CD1c-positive myeloid dendritic cell (primary cell): ENCODE data around the gene AGBL4.
"Not testable (repeated sequence)": the region's sequence is repeated elsewhere in the genome, so short reads cannot be mapped to it uniquely, and the experiment has no call there.

Experiments
- DNase-seq: peaks from one replicate; pipeline ENCODE4 v3.0.0-alpha.2; 2016; ENCODE audit errors: extremely low spot score

The AGBL4 gene

DNA sequence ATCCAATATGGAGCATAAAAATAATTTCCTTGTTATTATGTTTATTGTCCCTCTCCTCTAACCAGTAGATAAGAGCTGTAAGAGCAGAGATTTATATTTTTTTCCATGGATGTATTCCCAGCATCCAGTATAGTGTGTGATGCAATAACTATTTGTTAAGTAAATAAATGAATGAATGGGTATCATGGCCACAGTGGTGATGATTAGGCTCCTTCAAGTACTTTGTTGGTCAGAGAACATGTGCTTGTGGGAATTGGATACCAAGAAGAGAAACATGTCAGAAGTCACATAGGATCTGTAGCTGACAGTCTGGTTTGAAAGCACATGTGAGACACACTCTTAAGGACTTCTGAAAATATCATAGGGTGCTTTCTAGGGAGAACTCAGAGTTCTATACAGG lies 588.5 kb downstream of the AGBL4 start:
- DNase-seq, result no peak

GRCh38 chr1:49424782-49425181 lies 599.0 kb downstream of the AGBL4 start:
- no peak for DNase-seq

DNA sequence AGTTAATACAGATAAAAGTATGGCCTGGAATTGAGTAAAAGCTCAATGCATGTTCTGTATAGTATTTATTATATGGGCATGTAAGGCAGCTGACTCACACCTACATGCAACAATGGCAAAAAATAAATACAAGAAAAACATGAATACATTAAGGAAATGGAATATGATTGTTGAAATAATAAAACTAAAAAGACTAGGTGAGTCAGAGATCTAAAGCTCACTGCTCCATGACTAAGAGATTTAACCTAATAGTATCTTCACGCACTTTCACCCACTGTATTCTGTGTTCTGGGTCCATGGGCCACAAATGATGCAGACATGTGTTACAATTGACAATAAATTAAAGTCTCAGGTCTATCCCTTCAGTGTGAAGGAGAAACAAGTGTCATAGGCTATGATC lies 607.0 kb downstream of the AGBL4 start:
- no peak for DNase-seq

DNA sequence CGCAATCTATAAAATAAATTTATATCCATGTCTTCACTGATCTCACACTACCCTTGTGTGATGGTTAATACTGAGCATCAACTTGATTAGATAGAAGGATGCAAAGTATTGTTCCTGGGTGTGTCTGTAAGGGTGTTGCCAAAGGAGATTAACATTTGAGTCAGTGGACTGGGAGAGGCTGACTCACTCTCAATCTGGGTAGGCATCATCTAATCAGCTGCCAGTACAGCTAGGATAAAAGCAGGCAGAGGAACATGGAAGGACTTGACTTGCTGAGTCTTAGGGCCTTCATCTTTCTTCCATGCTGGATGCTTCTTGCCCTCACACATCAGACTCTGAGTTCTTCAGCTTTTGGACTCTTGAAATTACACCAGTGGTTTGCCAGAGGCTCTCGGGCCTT lies 615.4 kb downstream of the AGBL4 start:
- no peak for DNase-seq

GRCh38 chr1:49397086-49397485 lies 626.7 kb downstream of the AGBL4 start:
- DNase-seq, result no peak

GRCh38 chr1:49394200-49394599 lies 629.6 kb downstream of the AGBL4 start:
- DNase-seq, result no peak

DNA sequence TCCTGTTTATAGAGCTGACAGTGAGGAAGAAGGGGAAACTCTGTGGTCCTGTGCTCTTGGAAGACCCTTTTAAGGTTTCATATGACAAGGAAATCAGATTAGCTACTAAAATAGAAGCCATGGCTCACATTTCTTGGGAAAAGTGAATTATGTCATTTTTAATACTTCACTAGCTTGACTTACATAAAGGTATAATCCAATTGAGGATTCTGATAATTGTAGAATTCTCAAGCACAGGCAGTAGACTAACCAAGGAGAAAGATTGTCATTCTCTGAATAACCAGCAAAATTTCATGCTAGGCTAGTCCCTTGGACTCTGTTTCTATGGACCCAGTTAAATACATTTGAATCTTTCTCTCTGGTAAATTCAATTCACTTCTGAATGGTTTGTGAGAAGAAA lies 634.1 kb downstream of the AGBL4 start:
- DNase-seq, result no peak

DNA sequence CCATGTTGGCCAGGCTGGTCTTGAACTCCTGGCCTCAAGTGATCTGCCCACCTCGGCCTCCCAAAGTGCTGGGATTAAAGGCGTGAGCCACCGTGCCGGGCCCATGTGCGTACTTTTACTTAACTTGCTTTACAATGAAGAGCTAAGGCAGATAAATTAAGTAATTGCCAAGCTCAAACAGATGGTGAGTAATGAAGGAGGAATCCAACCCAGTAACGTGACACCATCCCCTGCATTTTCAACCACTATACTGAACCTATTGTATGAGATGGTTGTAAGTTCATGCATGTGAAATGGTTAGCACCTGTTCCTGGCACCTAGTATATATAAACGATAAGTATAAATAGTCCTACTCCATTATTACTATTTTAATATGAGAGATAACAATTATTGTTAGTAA lies 659.1 kb downstream of the AGBL4 start:
- DNase-seq, result no peak

DNA sequence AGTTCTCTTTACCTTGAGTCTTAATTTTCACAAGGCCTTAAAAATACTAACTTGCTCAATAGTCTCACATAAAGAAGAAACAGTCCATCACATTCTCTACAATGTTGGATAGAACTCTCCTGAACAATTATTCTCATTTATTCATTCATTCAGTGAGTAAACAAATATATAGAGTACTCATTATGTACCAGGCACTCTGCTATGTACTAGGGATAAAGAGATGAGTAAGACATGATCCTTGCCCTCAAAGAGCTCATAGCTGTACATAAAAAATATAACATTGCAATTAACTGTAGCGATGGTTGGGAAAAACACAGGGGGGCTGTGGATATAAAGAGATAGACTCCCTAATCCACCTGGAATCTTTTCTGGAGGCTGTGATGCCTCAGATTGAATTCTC lies 660.1 kb downstream of the AGBL4 start:
- no peak for DNase-seq

DNA sequence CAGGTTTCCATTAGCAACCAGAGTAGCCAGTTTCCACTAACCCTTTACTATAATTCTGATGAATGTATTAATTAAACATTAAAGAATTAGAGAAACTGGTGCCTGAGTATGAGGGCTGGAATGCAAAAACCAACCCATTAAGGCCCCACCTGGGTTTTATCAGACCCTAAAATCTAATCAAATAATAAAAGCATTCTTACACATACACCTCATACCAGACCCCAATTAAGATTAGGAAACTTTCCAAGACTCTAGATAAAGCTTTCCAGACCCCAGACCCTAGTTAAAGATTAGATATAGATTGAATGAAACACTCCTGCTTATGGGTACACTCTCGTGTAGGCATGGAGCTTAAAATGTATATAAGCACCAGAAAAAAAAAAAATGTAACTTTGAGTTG lies 665.7 kb downstream of the AGBL4 start:
- DNase-seq, result no peak

DNA sequence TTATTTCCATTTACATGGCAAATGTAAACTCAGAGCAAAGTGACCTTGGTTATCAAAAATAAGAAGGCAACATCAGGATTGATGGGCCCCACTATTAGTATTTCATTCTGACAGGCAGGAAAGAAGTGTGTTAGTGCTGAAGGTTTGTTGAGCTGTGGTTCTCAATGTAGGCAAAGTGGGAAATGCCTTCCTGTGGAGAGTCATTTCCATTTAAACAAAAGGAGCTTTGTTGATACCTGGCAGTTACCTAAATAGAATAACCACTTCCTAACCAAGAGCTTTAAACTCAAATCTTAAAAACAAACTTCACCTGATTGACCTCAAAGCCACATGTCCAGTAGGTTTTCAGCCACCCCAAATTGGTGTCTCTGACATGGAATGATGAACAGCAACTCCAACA lies 667.2 kb downstream of the AGBL4 start:
- no peak for DNase-seq

DNA sequence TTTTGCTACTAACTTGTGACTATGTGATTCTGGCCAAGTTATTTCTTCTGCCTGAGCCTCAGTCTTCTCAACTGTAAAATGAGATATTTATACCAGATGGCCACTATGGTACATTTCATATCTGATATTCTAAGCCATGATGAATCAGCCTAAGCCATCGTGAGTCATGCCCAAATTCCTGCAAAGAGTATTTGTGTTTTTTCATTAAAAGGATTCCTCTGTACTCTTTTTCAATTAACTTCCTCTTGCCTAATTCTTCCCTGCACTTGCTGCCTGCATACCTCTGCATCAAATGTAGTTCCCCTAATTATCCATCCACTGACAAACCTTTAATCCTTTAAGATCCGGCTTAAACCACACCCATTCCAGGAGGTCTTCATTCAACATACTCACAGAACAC lies 672.0 kb downstream of the AGBL4 start:
- no peak for DNase-seq

GRCh38 chr1:49346767-49347349 lies 676.9 kb downstream of the AGBL4 start:
- no peak for DNase-seq

DNA sequence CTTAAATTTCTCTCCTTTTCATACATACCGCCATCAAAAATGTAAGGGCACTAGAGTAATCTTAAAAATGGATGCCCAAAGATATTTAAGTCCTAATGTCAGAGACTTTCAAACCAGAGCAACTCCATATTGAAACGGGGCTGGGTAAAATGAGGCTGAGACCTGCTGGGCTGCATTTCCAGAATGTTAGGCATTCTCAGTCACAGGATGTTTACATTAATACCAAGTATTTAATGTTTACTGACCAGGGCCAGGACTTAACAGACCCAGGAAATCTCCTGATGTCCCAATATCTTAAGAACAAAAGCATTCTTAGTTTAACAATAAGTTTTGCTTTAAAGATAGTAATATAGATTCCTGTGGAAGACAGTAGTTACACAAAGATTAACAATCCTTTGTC lies 683.2 kb downstream of the AGBL4 start:
- no peak for DNase-seq

- DNase-seq, result no peak
Observed at GRCh38 chr1:49339043-49339442, 684.7 kb downstream of the AGBL4 start.

GRCh38 chr1:49337251-49337650 lies 686.5 kb downstream of the AGBL4 start:
- DNase-seq, result no peak

DNA sequence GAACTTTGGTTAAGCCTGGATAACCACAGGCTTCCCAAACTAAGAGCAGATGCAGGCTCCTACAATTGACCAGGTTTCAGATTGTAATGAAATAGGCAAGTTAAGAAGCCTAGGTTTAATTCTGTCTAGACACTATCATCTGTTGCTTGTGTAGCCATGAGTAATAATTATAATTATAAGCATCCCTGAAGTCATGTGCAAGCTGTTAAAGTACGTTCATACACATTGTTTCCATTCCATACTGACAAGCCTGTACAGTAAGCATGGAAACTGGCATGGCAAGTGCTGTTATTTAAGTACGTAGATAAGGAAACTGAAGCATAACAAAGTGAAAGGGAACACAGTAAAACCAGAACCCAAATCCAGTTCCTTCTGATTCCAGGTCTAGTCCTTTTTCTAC lies 689.8 kb downstream of the AGBL4 start:
- DNase-seq, result no peak

DNA sequence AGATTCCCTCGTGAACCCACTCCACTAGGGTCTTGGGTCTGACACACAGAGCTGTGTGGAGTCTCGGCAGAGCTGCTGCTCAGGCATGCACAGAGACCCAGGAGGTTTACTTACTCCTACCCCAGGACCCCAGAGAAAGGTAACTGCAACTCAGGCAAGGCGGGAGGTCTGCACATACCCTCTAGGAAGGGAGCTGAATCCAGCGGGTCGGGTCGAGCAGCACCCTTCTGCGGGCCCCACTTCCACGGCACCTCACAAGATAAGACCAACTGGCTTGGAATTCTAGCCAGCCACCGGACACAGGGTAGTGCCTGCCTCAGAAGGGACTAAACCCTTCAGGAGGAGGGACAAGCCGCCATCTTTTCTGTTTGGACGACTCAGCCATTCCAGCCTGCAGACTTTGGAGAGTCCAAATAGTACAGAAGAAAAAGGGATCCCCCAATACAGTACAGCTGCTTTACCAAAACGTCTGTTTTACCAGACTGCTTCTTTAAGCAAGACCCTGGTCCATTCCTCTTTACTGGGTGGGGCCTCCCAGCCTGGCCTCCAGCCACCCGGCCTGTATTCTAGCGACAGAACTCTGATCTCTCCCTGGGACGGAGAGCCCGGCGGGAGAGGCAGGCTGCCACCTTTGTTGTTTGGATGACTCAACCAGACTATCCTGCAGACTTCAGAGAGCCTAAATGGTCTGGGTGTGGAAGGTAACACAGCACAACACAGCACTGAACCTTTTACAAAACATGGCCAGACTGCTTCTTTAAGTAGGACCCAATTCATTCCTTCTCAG lies 692.5 kb downstream of the AGBL4 start:
- no peak for DNase-seq

GRCh38 chr1:49323925-49324540 lies 699.7 kb downstream of the AGBL4 start:
- no peak for DNase-seq

DNA sequence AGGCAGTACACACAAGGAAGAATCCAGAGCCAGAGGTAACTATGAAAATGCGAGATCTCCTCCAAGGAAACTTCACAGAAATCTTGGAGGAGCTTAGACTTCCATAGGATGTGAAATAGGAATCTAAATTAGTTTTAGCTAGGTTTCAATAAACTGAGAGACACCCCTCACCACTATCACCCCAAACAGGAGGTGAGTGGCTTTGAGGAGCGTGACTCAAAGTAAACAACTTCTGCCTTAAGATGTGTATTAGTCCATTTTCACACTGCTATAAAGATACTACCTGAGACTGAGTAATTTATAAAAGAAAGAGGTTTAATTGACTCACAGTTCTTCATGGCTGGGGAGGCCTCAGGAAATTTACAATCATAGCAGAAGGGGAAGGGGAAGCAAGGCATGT lies 703.3 kb downstream of the AGBL4 start:
- DNase-seq, result not testable (repeated sequence)

DNA sequence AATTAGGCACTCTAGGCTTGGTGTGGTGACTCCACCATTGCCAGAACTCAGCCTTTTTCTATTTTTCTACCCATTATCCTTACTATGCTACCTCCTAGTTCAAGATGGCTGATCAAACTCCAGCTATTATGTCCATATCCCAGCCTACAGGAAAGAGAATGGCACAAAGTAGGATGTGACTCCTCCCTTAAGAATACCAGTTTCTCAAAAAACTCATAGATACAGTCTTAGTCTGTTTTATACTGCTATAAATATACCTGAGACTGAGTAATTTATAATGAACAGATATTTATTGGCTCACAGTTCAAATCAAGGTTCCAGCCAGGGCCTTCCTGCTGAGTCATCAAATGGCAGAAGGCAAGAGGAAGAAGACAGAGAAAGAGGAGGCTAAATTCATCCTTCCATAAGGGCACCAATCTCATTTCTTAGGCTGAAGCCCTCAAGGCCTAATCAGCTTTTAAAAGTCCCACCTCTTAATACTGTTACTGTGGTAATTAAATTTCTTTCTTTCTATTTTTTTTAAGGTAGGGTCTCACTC lies 704.3 kb downstream of the AGBL4 start:
- DNase-seq, result no peak

GRCh38 chr1:49318218-49318617 lies 705.5 kb downstream of the AGBL4 start:
- no peak for DNase-seq

DNA sequence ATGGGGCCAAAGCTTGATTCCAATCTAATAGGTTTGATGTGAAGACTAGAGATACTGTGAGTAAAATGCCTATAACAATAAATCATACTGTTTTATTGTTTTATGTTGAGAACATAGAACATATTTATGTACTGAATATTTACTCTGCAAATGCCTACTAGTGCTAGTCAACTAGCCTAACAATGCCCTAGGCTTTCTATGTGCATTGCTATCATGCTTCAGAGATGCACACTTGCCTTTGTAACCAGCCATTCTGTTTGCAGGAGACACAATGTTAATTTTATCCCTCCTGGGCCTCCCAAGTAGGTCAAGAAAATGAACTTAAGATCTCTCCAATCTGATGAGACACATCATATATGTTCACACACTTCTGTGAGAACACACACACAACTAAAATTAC lies 716.3 kb downstream of the AGBL4 start:
- DNase-seq, result no peak
